Measurements from ENCODE around the gene MZF1.
"Not testable (repeated sequence)": the region's sequence is repeated elsewhere in the genome, so short reads cannot be mapped to it uniquely, and the experiment has no call there.

MZF1 gene

DNA sequence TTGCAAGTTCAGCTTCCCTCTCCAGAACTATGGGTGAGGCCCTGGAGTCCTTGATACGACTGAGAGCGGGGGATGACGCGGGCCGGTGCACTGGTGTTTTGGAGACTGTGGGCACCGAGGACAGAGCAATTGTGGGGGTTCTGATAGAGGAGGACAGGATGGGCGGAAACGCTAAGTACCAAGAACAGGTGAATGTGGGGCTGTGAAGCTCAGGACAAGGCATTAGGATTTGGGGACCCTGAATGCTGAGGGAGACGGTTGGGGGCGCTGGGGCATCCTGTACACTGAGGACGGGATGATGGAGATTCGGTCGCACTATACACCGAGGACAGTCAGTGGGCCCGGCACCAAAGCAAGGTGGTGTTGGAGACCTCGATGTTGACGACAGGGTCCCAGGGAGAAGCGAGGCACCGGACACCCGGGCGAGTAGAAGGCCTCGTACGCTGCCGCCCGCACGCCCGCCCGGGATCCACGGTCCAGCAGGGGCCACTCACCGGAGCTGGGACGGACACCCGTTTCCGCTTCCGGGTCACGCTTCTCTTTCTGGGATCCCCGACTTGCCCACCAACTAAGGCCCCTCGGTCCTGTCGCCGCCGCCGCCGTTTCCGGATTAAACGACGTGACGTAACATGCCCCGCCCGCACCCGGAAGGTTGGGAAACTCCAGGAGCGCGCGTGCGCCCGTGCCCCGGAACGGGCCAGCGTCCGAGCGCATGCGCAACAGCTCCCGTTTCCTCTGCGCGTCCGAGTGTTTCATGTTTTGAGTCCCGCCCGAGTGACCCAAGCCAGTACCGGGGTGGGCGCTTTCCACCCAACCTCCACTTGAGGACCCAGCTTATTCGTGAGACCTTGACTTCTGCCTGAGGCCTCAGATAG lies 18.4 kb downstream of the MZF1 start, which contains the start of gene CHMP2A:
TSS of gene CHMP2A (minus strand) at position 612 of the 875 bp plus-strand sequence. CDS start 893 bp downstream, outside the sequence.
- DNase-seq, result peak; percentile 99

DNA sequence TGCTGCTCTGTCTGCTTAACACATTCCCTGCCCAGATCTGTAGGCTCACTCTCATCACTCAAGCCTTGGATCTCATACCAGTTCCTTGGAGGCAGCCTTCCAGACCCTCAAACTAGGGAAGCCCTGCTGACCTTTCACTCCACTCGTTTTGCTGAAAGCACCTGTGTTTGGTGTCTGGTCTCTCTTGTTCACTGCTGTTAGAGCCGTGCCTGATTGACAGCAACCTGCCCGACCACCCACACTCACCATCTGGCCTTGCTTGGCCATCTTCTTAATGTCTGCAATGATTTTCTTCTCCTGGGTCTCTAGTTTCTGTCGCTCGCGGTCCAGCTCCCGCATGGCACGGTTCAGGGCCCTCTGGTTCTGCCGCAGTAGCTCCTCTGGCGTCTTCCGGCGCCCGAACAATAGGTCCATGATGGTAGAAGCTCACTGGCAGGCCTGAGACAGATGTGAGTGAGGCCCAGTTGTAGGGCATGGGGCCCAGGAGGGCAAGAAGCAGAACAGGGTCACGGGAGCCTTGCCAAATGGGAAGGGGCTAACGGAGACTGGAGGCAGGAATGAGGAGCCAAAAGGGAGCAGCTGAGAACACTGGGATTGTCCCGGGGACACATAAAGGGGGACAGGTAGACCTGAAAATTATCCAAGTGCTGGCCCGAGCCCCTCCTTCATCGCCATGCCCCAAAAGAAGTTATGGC lies 19.2 kb downstream of the MZF1 start:
- no peak for DNase-seq

GRCh38 chr19:58552655-58553054 lies 20.5 kb downstream of the MZF1 start:
- DNase-seq, result no peak

GRCh38 chr19:58551577-58552471 lies 21.3 kb downstream of the MZF1 start:
- DNase-seq, result peak; percentile 58

DNA sequence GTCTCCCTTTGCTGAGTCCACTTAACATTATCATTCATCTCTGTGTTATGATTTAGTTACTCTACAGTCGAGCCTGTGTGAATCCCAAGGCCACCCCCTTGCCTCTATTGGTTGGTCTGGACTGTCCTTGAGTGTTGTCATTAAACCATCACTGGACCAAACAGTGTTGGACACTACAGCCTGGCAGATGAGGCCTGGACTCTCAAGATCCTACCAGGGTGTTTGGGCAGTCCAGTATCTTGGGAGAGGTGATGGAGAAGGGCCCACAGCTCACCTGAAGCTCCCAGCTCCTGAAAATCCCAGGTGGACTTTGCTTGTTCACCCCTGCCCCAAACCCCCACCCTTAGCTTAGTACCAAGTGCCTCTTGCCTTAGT lies 22.0 kb downstream of the MZF1 start:
- peak; percentile 61 for DNase-seq

- peak; percentile 60 for DNase-seq
Measured at GRCh38 chr19:58550362-58551122, 22.6 kb downstream of the MZF1 start.

- peak; percentile 61 for DNase-seq
Measured at GRCh38 chr19:58549664-58550361, 23.3 kb downstream of the MZF1 start.

- peak; percentile 61 for DNase-seq
Measured at GRCh38 chr19:58548859-58549663, 24.1 kb downstream of the MZF1 start.

DNA sequence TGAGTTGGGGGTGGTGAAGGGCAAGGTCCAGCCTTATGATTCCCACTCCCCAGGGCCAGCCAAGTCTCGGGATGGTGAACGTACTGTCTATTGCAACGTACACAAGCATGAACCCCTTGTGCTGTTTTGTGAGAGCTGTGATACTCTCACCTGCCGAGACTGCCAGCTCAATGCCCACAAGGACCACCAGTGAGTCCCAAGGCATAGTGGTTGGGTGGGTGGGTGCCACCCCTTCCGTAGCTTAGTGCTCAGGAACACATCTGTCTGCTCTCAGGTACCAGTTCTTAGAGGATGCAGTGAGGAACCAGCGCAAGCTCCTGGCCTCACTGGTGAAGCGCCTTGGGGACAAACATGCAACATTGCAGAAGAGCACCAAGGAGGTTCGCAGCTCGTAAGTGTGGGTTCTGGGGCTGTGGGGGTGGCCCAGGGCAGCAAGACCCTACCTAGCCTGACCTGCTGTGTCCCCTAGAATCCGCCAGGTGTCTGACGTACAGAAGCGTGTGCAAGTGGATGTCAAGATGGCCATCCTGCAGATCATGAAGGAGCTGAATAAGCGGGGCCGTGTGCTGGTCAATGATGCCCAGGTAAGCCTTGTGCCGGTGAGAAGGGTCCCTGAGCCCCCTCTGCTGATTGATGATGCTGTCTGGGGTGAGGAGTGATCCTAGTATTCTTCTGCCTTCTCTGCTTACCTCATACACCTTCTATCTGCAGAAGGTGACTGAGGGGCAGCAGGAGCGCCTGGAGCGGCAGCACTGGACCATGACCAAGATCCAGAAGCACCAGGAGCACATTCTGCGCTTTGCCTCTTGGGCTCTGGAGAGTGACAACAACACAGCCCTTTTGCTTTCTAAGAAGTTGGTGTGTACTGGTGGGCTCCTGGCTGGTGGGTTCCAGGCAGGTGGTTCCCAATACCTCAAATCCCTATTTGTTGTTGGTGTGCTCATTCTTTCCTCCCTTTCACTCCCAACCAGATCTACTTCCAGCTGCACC lies 25.5 kb downstream of the MZF1 start:
- DNase-seq, result no peak

DNA sequence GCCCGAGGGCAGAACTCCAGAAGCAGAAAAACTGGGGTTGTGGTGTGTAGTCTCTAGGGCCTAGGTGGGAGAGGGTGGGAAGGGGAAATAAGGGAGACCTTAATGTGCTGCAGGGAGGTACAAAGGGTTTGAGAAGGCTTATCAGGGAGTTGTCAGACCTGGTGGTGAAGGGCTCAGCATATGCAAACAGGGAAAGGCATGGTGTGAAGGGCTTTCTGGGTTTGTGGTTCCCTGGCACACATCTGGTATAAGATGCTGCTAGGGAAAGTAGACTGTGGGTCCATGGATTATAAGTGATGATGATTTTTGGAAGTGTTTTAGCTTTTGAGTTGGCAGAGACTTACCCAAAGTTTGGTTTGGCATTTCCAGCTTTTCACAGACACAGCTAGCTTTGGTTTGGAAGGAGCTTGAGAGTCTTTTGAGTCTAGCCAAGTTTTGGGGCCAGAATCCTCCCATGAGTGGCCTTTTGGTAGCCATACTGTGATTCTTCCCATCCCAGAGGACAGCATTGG lies 27.1 kb downstream of the MZF1 start:
- no peak for DNase-seq

DNA sequence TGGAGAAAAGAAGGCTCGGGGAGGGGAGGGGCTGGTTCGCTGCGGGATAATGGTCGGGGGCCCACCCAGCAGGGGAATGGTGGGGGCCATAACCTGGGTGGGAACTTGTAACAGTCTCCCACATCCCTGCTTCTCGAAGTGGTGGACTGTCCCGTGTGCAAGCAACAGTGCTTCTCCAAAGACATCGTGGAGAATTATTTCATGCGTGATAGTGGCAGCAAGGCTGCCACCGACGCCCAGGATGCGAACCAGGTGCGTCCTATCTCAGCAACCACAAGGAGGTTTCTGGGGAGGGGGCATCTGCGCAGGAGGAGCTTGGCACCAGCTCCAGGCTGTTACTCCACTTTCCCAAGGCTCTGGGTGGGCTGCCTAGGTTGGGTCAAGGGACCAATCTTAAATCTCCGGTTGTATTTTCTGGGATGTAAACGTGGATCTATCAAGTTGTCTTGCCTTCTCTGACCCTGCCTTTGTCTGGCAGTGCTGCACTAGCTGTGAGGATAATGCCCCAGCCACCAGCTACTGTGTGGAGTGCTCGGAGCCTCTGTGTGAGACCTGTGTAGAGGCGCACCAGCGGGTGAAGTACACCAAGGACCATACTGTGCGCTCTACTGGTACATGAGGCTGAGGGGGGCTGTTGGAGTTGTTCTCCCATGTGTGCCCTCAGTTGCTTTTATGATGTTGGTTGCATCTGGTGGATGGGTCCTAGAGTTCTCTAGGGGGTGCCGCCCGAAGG lies 27.7 kb downstream of the MZF1 start:
- DNase-seq, result no peak

DNA sequence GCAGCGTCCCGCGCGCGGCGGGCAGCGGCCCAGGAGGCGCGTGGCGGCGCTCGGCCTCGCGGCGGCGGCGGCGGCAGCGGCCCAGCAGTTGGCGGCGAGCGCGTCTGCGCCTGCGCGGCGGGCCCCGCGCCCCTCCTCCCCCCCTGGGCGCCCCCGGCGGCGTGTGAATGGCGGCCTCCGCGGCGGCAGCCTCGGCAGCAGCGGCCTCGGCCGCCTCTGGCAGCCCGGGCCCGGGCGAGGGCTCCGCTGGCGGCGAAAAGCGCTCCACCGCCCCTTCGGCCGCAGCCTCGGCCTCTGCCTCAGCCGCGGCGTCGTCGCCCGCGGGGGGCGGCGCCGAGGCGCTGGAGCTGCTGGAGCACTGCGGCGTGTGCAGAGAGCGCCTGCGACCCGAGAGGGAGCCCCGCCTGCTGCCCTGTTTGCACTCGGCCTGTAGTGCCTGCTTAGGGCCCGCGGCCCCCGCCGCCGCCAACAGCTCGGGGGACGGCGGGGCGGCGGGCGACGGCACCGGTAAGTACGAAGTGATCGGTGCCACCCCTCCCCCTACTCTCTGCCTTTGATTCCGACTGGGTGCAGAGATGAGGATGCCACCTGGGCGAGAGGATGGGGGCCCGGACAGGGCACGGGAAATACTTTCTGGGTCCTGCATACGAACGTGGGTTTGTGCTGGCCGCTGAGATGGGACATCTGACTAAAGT lies 28.4 kb downstream of the MZF1 start:
- peak; percentile 92 for DNase-seq

- DNase-seq, result peak; percentile 100
Measured at GRCh38 chr19:58543826-58544590, 29.1 kb downstream of the MZF1 start, which contains the start of gene TRIM28. TSS of gene TRIM28 (plus strand) at chr19:58544064. CDS start at chr19:58544758, 694 bp downstream.

DNA sequence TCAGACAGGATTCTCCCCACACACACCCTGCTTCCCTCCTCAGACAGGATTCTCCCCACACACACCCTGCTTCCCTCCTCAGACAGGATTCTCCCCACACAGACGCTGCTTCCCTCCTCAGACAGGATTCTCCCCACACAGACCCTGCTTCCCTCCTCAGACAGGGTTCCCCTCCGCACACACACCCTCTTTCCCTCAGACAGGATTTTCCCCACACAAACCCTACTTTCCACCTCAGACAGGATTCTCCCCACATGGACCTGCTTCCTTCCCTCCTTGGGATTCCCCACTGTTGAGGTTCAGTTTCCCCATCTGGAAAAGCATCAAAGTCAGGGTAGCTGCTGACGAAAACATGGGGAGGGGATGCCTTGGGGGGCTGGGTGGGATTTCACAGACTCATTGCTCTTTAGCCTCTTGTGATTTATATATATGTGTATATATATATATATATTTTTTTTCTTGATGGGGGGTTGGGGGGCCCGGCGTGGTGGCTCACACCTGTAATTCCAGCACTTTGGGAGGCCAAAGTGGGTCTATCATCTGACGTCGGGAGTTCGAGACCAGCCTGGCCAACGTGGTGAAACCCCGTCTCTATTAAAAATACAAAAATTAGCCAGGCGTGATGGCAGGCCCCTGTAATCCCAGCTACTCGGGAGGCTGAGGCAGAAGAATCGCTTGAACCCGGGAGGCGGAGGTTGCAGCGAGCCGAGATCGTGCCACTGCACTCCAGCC lies 30.3 kb downstream of the MZF1 start:
- DNase-seq, result not testable (repeated sequence)

GRCh38 chr19:58539169-58539559 lies 34.0 kb downstream of the MZF1 start:
- not testable (repeated sequence) for DNase-seq

Measured in activated effector memory CD4-positive, alpha-beta T cell treated with anti-CD3 and anti-CD28 coated beads, Interleukin-2, amount 50 U/mL, for 16 hours (primary cell).